ENCODE data around the gene ABCC8. TPM values are rescaled to one million over a fixed set of nuclear protein-coding genes. Genes with fewer than 3 reads are reported as not detected.

Gene ABCC8
- total RNA-seq, 1 donor: not detected

GRCh38 chr11:17389957-17390649, 86.5 kb downstream of the ABCC8 start:
- DNase-seq (ENCODE audit: insufficient read length, low spot score, missing footprints): peak; percentile 76
- no peak for TF ChIP-seq CTCF (IDR thresholded peaks at IDR 0.05; ENCODE audit: extremely low read depth, low read depth, low read length)
- no peaks in the 10 kb centered on the region for H3K36me3 ChIP-seq (ENCODE audit: insufficient read depth, low read length)
- H3K4me2 ChIP-seq (ENCODE audit: insufficient read depth, low read length): no peak overlapping the region
- H2AFZ ChIP-seq (ENCODE audit: low read length): no peak overlapping the region
- H4K20me1 ChIP-seq (ENCODE audit: insufficient read depth, low read length): no peaks in the 10 kb centered on the region
- H3K4me1 ChIP-seq (ENCODE audit: insufficient read depth, low read length): peaks cover 2% of the 10 kb centered on the region
- no peaks in the 10 kb centered on the region for H3K9me3 ChIP-seq (ENCODE audit: low read depth, low read length)
- no peak overlapping the region for H3K4me3 ChIP-seq (ENCODE audit: insufficient read depth, low read length)
- no peaks in the 10 kb centered on the region for H3K79me2 ChIP-seq (ENCODE audit: insufficient read depth, low read length)
- H3K27ac ChIP-seq (ENCODE audit: low read depth, low read length): no peak overlapping the region
- peaks cover 9% of the 10 kb centered on the region for H3K27me3 ChIP-seq (ENCODE audit: insufficient read depth, low read length)

- Histone ChIP-seq H3K4me3 (ENCODE audit: insufficient read depth, low read length) (no peak overlapping the region), H3K4me2 (ENCODE audit: insufficient read depth, low read length) (no peak overlapping the region), H3K36me3 (ENCODE audit: insufficient read depth, low read length) (no peaks in the 10 kb centered on the region), H3K9me3 (ENCODE audit: low read depth, low read length) (no peaks in the 10 kb centered on the region), H3K4me1 (ENCODE audit: insufficient read depth, low read length) (peaks cover 2% of the 10 kb centered on the region), H3K27ac (ENCODE audit: low read depth, low read length) (no peak overlapping the region), H2AFZ (ENCODE audit: low read length) (no peak overlapping the region), H3K79me2 (ENCODE audit: insufficient read depth, low read length) (no peaks in the 10 kb centered on the region), H3K27me3 (ENCODE audit: insufficient read depth, low read length) (peaks cover 9% of the 10 kb centered on the region), H4K20me1 (ENCODE audit: insufficient read depth, low read length) (peaks cover 3% of the 10 kb centered on the region)
- peak; percentile 10 for TF ChIP-seq CTCF (IDR thresholded peaks at IDR 0.05; ENCODE audit: extremely low read depth, low read depth, low read length)
- DNase-seq (ENCODE audit: insufficient read length, low spot score, missing footprints): peak; percentile 95
Measured at GRCh38 chr11:17389211-17389956, 87.3 kb downstream of the ABCC8 start.

GRCh38 chr11:17388609-17389210, 87.9 kb downstream of the ABCC8 start, which contains the start of gene KCNJ11:
TSS of gene KCNJ11 (minus strand) at chr11:17388659. CDS start at chr11:17388091, 568 bp downstream.
- no peaks in the 10 kb centered on the region for H3K9me3 ChIP-seq (ENCODE audit: low read depth, low read length)
- no peak within 1 kb of the TSS for H3K4me2 ChIP-seq (ENCODE audit: insufficient read depth, low read length)
- H3K27me3 ChIP-seq (ENCODE audit: insufficient read depth, low read length): peaks cover 9% of the 10 kb centered on the region
- TF ChIP-seq CTCF (IDR thresholded peaks at IDR 0.05; ENCODE audit: extremely low read depth, low read depth, low read length): no peak
- H2AFZ ChIP-seq (ENCODE audit: low read length): no peak within 1 kb of the TSS
- H3K36me3 ChIP-seq (ENCODE audit: insufficient read depth, low read length): no peaks in the 10 kb centered on the region
- no peak within 1 kb of the TSS for H3K27ac ChIP-seq (ENCODE audit: low read depth, low read length)
- DNase-seq (ENCODE audit: insufficient read length, low spot score, missing footprints): no peak
- H3K79me2 ChIP-seq (ENCODE audit: insufficient read depth, low read length): no peaks in the 10 kb centered on the region
- peaks cover 3% of the 10 kb centered on the region for H4K20me1 ChIP-seq (ENCODE audit: insufficient read depth, low read length)
- H3K4me1 ChIP-seq (ENCODE audit: insufficient read depth, low read length): peaks cover 2% of the 10 kb centered on the region
- H3K4me3 ChIP-seq (ENCODE audit: insufficient read depth, low read length): no peak within 1 kb of the TSS

- H4K20me1 ChIP-seq (ENCODE audit: insufficient read depth, low read length): peaks cover 3% of the 10 kb centered on the region
- no peaks in the 10 kb centered on the region for H3K36me3 ChIP-seq (ENCODE audit: insufficient read depth, low read length)
- no peak overlapping the region for H3K27ac ChIP-seq (ENCODE audit: low read depth, low read length)
- no peaks in the 10 kb centered on the region for H3K79me2 ChIP-seq (ENCODE audit: insufficient read depth, low read length)
- peaks cover 2% of the 10 kb centered on the region for H3K4me1 ChIP-seq (ENCODE audit: insufficient read depth, low read length)
- no peak overlapping the region for H3K4me3 ChIP-seq (ENCODE audit: insufficient read depth, low read length)
- H2AFZ ChIP-seq (ENCODE audit: low read length): no peak overlapping the region
- TF ChIP-seq CTCF (IDR thresholded peaks at IDR 0.05; ENCODE audit: extremely low read depth, low read depth, low read length): no peak
- peaks cover 9% of the 10 kb centered on the region for H3K27me3 ChIP-seq (ENCODE audit: insufficient read depth, low read length)
- peak; percentile 29 for DNase-seq (ENCODE audit: insufficient read length, low spot score, missing footprints)
- H3K9me3 ChIP-seq (ENCODE audit: low read depth, low read length): no peaks in the 10 kb centered on the region
- no peak overlapping the region for H3K4me2 ChIP-seq (ENCODE audit: insufficient read depth, low read length)
Measured at GRCh38 chr11:17387811-17388210, 88.8 kb downstream of the ABCC8 start.
